Keratinocyte (primary cell): ENCODE data around the gene LRP1B. TPM values are rescaled to one million over a fixed set of nuclear protein-coding genes. Genes with fewer than 3 reads are reported as not detected.

Experiments used
- DNase-seq: peaks from one replicate; pipeline ENCODE4 v3.0.0-alpha.2; 2011; ENCODE audit warnings: low read depth, missing footprints, low spot score
- FAIRE-seq: peaks from 2 replicates; lab custom pipeline; 2011; peaks lifted over from hg19 to GRCh38; lab: Jason Lieb, UNC
- H2AFZ ChIP-seq: 2 replicates; pipeline ENCODE4 v1.6.0; 2012; ENCODE audit warnings: low read length, control low read depth, inconsistent platforms; ENCODE audit not compliant: control insufficient read depth
- H3K27ac ChIP-seq: 2 replicates; pipeline ENCODE4 v1.5.1; 2011; ENCODE audit warnings: low read length; ENCODE audit not compliant: control insufficient read depth, insufficient read depth
- H3K27me3 ChIP-seq: 3 replicates; pipeline ENCODE4 v1.6.0; 2011; ENCODE audit warnings: low read length; ENCODE audit not compliant: control insufficient read depth, insufficient read depth; ENCODE audit errors: extremely low read depth
- H3K36me3 ChIP-seq, 2 experiments: 2 replicates in 1 of 2; 3 replicates in 1 of 2; pipeline ENCODE4 v1.5.1; 2011; ENCODE audit warnings: low read length in 2 of 2, mild to moderate bottlenecking in 1 of 2; ENCODE audit not compliant: control insufficient read depth in 2 of 2, insufficient read depth in 2 of 2; ENCODE audit errors: extremely low read depth in 1 of 2
- H3K4me1 ChIP-seq: 3 replicates; pipeline ENCODE4 v1.5.1; 2011; ENCODE audit warnings: low read length; ENCODE audit not compliant: control insufficient read depth, insufficient read depth; ENCODE audit errors: extremely low read depth
- H3K4me2 ChIP-seq: 3 replicates; pipeline ENCODE4 v1.6.0; 2011; ENCODE audit warnings: low read depth, low read length; ENCODE audit not compliant: control insufficient read depth, insufficient read depth; ENCODE audit errors: extremely low read depth
- H3K4me3 ChIP-seq, 3 experiments: fragments of 200-600 bp in 1 of 3; sonication (generic) in 1 of 3; 2 replicates in 2 of 3; 3 replicates in 1 of 3; pipeline ENCODE4 v1.5.1; 2011 to 2016; ENCODE audit warnings: low read length in 3 of 3, mild to moderate bottlenecking in 3 of 3, control low read depth in 2 of 3, inconsistent platforms in 1 of 3, low read depth in 1 of 3, mixed read lengths in 1 of 3, mixed run types in 1 of 3, moderate library complexity in 1 of 3; ENCODE audit not compliant: control insufficient read depth in 2 of 3, insufficient read depth in 2 of 3; ENCODE audit errors: extremely low read depth in 1 of 3
- H3K79me2 ChIP-seq: 2 replicates; pipeline ENCODE4 v1.6.0; 2012; ENCODE audit warnings: low read length; ENCODE audit not compliant: control insufficient read depth, insufficient read depth
- H3K9ac ChIP-seq: 3 replicates; pipeline ENCODE4 v1.6.0; 2011; ENCODE audit warnings: low read length; ENCODE audit not compliant: control insufficient read depth, insufficient read depth; ENCODE audit errors: extremely low read depth
- H3K9me1 ChIP-seq: 3 replicates; pipeline ENCODE4 v1.6.0; 2011; ENCODE audit warnings: low read length; ENCODE audit not compliant: control insufficient read depth, insufficient read depth; ENCODE audit errors: extremely low read depth
- H3K9me3 ChIP-seq: 2 replicates; pipeline ENCODE4 v1.5.1; 2012; ENCODE audit warnings: low read depth, low read length; ENCODE audit not compliant: control insufficient read depth
- H4K20me1 ChIP-seq: 3 replicates; pipeline ENCODE4 v1.6.0; 2011; ENCODE audit warnings: low read length; ENCODE audit not compliant: control insufficient read depth, insufficient read depth; ENCODE audit errors: extremely low read depth
- EZH2 ChIP-seq: IDR thresholded peaks from one replicate; pipeline ENCODE4 v1.6.1; 2012; ENCODE audit warnings: inconsistent platforms, mild to moderate bottlenecking, low read length, moderate library complexity
- dilution Hi-C: fragments of 300-500 bp; cut with MboI; formaldehyde crosslinking; loops from one replicate; pipeline ENCODE4 v1.7.0; 2020; ENCODE audit warnings: low sequenced_read_pairs; ENCODE audit not compliant: extremely low pct_ligation_motif_present
- polyA plus RNA-seq, 5 experiments: library from polyadenylated mRNA; depleted of rRNA in 3 of 5; stranded (reverse) in 3 of 5; stranded (forward) in 1 of 5; unstranded in 1 of 5; fragments of >200 nt; gene quantifications; 1 replicate in 1 of 5; 2 replicates in 3 of 5; 3 replicates in 1 of 5; pipeline versions ENCODE4 v1.2.1 to v1.2.3, GENCODE V29; 2011 to 2012; ENCODE audit warnings: missing spikeins in 2 of 5, low read depth in 1 of 5, low replicate concordance in 1 of 5
- TF ChIP-seq, protein P1 (sequence below), 3 experiments: IDR thresholded peaks in 1 of 3; conservative IDR thresholded peaks in 1 of 3; optimal IDR thresholded peaks in 1 of 3; 2 replicates in 2 of 3; 3 replicates in 1 of 3; pipeline versions ENCODE3 to v1.5.1; 2011; ENCODE audit warnings: low read length in 3 of 3, mild to moderate bottlenecking in 3 of 3, moderate library complexity in 2 of 3, control low read depth in 1 of 3, inconsistent platforms in 1 of 3; ENCODE audit not compliant: insufficient read depth in 2 of 3; ENCODE audit errors: extremely low read depth in 1 of 3

Gene LRP1B
- polyA plus RNA-seq, 1 donor (not counting 4 experiments of a cell fraction or from before 2014, with no cell fraction given) = not detected

DNA sequence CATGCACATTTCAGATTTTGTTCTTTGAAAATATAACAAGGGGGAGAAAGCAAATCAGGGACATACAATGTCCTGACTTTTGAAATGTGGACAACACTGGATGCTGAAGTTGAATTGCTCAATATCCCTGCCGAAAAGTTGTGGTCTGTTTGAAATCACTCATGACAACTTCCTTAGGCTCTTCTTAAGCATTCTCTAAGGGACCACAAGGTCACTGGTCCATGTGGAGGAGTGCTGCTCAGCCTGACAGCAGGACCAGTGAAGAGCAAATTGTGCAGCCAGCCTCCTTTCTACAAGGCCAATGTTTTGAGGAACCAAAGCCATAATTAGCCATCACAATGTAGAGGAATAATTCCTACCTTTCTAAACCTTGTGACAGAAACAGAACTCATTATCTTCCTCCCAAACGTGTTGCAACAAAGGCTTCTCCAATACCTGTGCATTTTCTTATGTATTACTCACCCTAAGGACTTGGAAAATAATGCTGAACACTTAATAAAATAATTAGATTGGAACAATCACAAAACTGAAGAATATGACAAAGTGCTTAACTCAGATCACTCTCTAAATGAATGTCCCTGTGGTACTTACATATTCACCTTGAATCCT is 1873.0 kb downstream of the LRP1B start:
- no peaks in the 10 kb centered on the region for H3K79me2 ChIP-seq
- DNase-seq = no peak
- no peak overlapping the region for H3K27ac ChIP-seq
- no peak overlapping the region for H3K9ac ChIP-seq
- no peaks in the 10 kb centered on the region for H3K9me3 ChIP-seq
- dilution Hi-C loops = no loop called here
- H3K4me2 ChIP-seq = no peak overlapping the region
- H2AFZ ChIP-seq = no peak overlapping the region
- H3K9me1 ChIP-seq = no peaks in the 10 kb centered on the region
- TF ChIP-seq EZH2 = no peak
- TF ChIP-seq, protein P1, sequence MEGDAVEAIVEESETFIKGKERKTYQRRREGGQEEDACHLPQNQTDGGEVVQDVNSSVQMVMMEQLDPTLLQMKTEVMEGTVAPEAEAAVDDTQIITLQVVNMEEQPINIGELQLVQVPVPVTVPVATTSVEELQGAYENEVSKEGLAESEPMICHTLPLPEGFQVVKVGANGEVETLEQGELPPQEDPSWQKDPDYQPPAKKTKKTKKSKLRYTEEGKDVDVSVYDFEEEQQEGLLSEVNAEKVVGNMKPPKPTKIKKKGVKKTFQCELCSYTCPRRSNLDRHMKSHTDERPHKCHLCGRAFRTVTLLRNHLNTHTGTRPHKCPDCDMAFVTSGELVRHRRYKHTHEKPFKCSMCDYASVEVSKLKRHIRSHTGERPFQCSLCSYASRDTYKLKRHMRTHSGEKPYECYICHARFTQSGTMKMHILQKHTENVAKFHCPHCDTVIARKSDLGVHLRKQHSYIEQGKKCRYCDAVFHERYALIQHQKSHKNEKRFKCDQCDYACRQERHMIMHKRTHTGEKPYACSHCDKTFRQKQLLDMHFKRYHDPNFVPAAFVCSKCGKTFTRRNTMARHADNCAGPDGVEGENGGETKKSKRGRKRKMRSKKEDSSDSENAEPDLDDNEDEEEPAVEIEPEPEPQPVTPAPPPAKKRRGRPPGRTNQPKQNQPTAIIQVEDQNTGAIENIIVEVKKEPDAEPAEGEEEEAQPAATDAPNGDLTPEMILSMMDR (optimal IDR thresholded peaks at IDR 0.05 in 1 of 3, IDR thresholded peaks at IDR 0.05 in 1 of 3, conservative IDR thresholded peaks at IDR 0.05 in 1 of 3; ENCODE audit: extremely low read depth in 1 of 3, insufficient read depth in 2 of 3, low read length in 3 of 3) = no peak
- no peaks in the 10 kb centered on the region for H3K27me3 ChIP-seq
- FAIRE-seq = no peak
- no peaks in the 10 kb centered on the region for H3K36me3 ChIP-seq
- no peaks in the 10 kb centered on the region for H3K4me1 ChIP-seq
- no peaks in the 10 kb centered on the region for H4K20me1 ChIP-seq
- no peak overlapping the region for H3K4me3 ChIP-seq

DNA sequence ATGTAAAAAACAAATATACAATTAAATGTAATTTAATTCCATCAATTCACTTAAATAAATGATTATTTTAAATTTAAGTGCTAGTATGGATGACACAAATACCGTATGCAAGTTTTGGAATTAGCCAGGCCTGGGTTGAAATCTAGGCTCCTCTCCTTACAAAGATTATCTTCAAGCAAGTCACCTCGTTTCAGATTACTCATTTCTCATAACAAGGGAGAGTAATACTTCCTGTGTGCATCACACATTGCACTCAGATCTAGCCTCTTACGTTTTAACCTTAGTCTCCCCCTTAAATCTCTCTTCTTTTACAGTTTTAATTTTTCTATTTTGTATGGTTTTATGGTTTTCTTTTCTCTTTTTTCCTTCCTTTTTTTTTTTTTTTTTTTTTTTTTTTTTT is 1874.7 kb downstream of the LRP1B start:
- H3K79me2 ChIP-seq = no peaks in the 10 kb centered on the region

More for the DNA sequence above, 1874.7 kb downstream of the LRP1B start:
- FAIRE-seq = no peak
- no peaks in the 10 kb centered on the region for H3K27me3 ChIP-seq
- no peak overlapping the region for H3K4me2 ChIP-seq
- dilution Hi-C loops = no loop called here
- H3K9me1 ChIP-seq = no peaks in the 10 kb centered on the region
- no peak overlapping the region for H3K4me3 ChIP-seq
- DNase-seq = no peak
- H3K36me3 ChIP-seq = no peaks in the 10 kb centered on the region
- no peak for TF ChIP-seq EZH2
- TF ChIP-seq, protein P1 (optimal IDR thresholded peaks at IDR 0.05 in 1 of 3, IDR thresholded peaks at IDR 0.05 in 1 of 3, conservative IDR thresholded peaks at IDR 0.05 in 1 of 3; ENCODE audit: extremely low read depth in 1 of 3, insufficient read depth in 2 of 3, low read length in 3 of 3) = no peak
- H4K20me1 ChIP-seq = no peaks in the 10 kb centered on the region
- H3K9me3 ChIP-seq = no peaks in the 10 kb centered on the region
- H3K4me1 ChIP-seq = no peaks in the 10 kb centered on the region
- no peak overlapping the region for H3K9ac ChIP-seq
- H3K27ac ChIP-seq = no peak overlapping the region
- H2AFZ ChIP-seq = no peak overlapping the region
